Peyer's patch (tissue), 4 donors: ENCODE measurements around the gene C17orf67.

Experiments
- CTCF ChIP-seq, 6 experiments: fragments of 450-650 bp in 4 of 6; fragments of 200-600 bp in 2 of 6; sonication (generic) in 1 of 6; IDR thresholded peaks; one replicate each; pipeline ENCODE4 v1.5.1; 2017 to 2019; ENCODE audit warnings: antibody characterized with exemption in 6 of 6, mild to moderate bottlenecking in 3 of 6, moderate library complexity in 1 of 6
- POLR2A ChIP-seq, 2 donors: fragments of 450-650 bp; IDR thresholded peaks; one replicate each; pipeline ENCODE4 v1.5.1; 2017; ENCODE audit warnings: antibody characterized with exemption in 2 of 2, mild to moderate bottlenecking in 2 of 2, moderate library complexity in 2 of 2

GRCh38 chr17:56880133-56880532, 46.4 kb upstream of the C17orf67 start:
- TF ChIP-seq CTCF (IDR thresholded peaks at IDR 0.05) (no peak), POLR2A (IDR thresholded peaks at IDR 0.05) (no peak)
